ENCODE measurements around the gene NAP1L4.

- TF ChIP-seq EZH2 (optimal IDR thresholded peaks at IDR 0.05; ENCODE audit: low read depth, low read length), result no peak
- no peak for TF ChIP-seq CTCF (IDR thresholded peaks at IDR 0.05; ENCODE audit: low read length)
Observed at GRCh38 chr11:2994336-2994730, 2.2 kb upstream of the NAP1L4 start.
